ENCODE data around the gene MAD2L1. TPM values are rescaled to one million over a fixed set of nuclear protein-coding genes. Genes with fewer than 3 reads are reported as not detected.
A peak's percentile ranks its signal among the peaks of the same experiment; 100 is the strongest.
"Not testable (repeated sequence)": the region's sequence is repeated elsewhere in the genome, so short reads cannot be mapped to it uniquely, and the experiment has no call there.

MAD2L1 gene
- total and polyA plus RNA-seq, 2 donors = 15.8 to 58.7 TPM

DNA sequence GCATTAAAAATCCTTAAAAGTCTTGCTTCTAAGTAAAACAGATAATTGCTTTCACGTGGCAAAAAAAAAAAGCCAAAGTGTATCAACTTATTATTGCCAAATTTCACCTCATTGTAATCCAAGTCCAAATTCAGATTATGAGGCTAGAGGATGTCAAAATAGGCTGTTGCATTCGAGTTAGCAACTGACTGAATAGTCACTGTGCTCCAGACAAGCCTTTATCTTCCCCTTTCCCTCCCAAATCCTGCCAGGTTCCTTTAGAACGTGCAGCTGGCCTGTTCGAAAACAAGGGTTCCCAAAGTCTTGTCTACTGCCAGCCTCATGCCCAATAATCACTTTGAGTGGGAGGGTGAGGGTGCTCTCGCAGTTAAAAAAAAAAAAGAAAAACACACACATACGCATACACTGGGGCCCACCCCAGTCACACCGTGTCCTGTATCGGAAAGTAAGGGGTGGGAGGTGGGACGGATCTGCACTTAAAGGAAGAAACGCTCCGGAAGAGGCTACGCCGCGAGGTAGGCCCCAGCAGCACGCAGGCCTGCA is 603 bp downstream of the MAD2L1 start:
- peak overlapping the region; percentile 94 to 98 for H3K27ac ChIP-seq (ENCODE audit: low read depth in 1 of 2, low read length in 1 of 2)
- H3K4me3 ChIP-seq (ENCODE audit: low read length in 2 of 2) = peak overlapping the region; percentile 58 to 59
- H3K9me3 ChIP-seq (ENCODE audit: control insufficient read depth in 2 of 2, insufficient read depth in 1 of 2, low read length in 1 of 2) = no peaks in the 10 kb centered on the region
- no peaks in the 10 kb centered on the region for H3K27me3 ChIP-seq (ENCODE audit: control insufficient read depth in 2 of 2, insufficient read depth in 1 of 2, low read length in 1 of 2)
- WGBS = under 1% methylated on average over 15 of the region's 15 CpGs
- peak in 5 of 9 donors; percentile 25 to 88 (median 62) for DNase-seq (ENCODE audit: low read depth in 6 of 9, low spot score in 9 of 9)
- peaks cover 0 to 22% of the 10 kb centered on the region in 2 donors for H3K36me3 ChIP-seq (ENCODE audit: control insufficient read depth in 2 of 2, insufficient read depth in 2 of 2, low read length in 1 of 2)
- peaks cover 9 to 19% of the 10 kb centered on the region in 2 donors for H3K4me1 ChIP-seq (ENCODE audit: control insufficient read depth in 2 of 2, insufficient read depth in 2 of 2, low read length in 2 of 2)

GRCh38 chr4:120064887-120065286 is 1.8 kb downstream of the MAD2L1 start:
- DNase-seq (ENCODE audit: low read depth in 6 of 9, low spot score in 9 of 9) = no peak
- Histone ChIP-seq H3K27me3 (ENCODE audit: control insufficient read depth in 2 of 2, insufficient read depth in 1 of 2, low read length in 1 of 2) (no peaks in the 10 kb centered on the region), H3K27ac (ENCODE audit: low read depth in 1 of 2, low read length in 1 of 2) (no peak overlapping the region), H3K4me3 (ENCODE audit: low read length in 2 of 2) (no peak overlapping the region), H3K9me3 (ENCODE audit: control insufficient read depth in 2 of 2, insufficient read depth in 1 of 2, low read length in 1 of 2) (no peaks in the 10 kb centered on the region), H3K36me3 (ENCODE audit: control insufficient read depth in 2 of 2, insufficient read depth in 2 of 2, low read length in 1 of 2) (peaks cover 0 to 33% of the 10 kb centered on the region in 2 donors), H3K4me1 (ENCODE audit: control insufficient read depth in 2 of 2, insufficient read depth in 2 of 2, low read length in 2 of 2) (peaks cover 9 to 19% of the 10 kb centered on the region in 2 donors)
- WGBS = 76% methylated on average over 5 of the region's 5 CpGs

- H3K36me3 ChIP-seq (ENCODE audit: control insufficient read depth in 2 of 2, insufficient read depth in 2 of 2, low read length in 1 of 2) = peaks cover 0 to 40% of the 10 kb centered on the region in 2 donors
- not testable (repeated sequence) for H3K9me3 ChIP-seq (ENCODE audit: control insufficient read depth in 2 of 2, insufficient read depth in 1 of 2, low read length in 1 of 2); H3K27ac ChIP-seq (ENCODE audit: low read depth in 1 of 2, low read length in 1 of 2); DNase-seq (ENCODE audit: low read depth in 6 of 9, low spot score in 9 of 9); H3K27me3 ChIP-seq (ENCODE audit: control insufficient read depth in 2 of 2, insufficient read depth in 1 of 2, low read length in 1 of 2); H3K4me3 ChIP-seq (ENCODE audit: low read length in 2 of 2)
- H3K4me1 ChIP-seq (ENCODE audit: control insufficient read depth in 2 of 2, insufficient read depth in 2 of 2, low read length in 2 of 2) = peaks cover 9 to 19% of the 10 kb centered on the region in 2 donors
- WGBS = 98% methylated on average over 9 of the region's 9 CpGs
These were observed 2.9 kb downstream of the MAD2L1 start for GRCh38 chr4:120063711-120064110.

DNA sequence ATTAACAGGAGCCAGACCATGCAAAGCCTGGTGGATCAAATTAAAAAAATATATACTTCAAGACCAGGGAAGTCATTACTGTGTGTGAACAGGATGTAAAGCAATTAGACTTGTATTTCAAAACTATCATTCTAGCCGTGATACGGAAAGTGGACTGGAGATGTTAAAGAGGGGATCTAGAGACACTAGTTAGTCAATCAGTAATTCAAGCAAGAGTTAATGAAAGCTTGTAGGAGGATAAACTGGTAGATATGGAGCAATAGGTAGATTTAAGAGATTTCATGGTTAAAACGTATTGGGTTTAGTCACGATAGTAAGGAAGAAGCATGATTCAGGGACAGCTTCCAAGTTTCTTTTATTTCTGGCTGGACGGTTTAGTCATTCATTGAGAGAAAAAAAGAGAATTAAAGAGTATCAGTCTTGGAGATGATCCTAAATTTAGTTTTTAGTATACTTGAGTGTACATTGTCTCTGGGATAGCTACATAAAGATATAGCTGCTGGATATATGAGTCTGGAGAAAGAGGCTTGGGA is 3.9 kb downstream of the MAD2L1 start:
- Histone ChIP-seq H3K4me3 (ENCODE audit: low read length in 2 of 2) (no peak overlapping the region), H3K27ac (ENCODE audit: low read depth in 1 of 2, low read length in 1 of 2) (no peak overlapping the region), H3K27me3 (ENCODE audit: control insufficient read depth in 2 of 2, insufficient read depth in 1 of 2, low read length in 1 of 2) (no peaks in the 10 kb centered on the region), H3K9me3 (ENCODE audit: control insufficient read depth in 2 of 2, insufficient read depth in 1 of 2, low read length in 1 of 2) (no peaks in the 10 kb centered on the region), H3K36me3 (ENCODE audit: control insufficient read depth in 2 of 2, insufficient read depth in 2 of 2, low read length in 1 of 2) (peaks cover 0 to 45% of the 10 kb centered on the region in 2 donors), H3K4me1 (ENCODE audit: control insufficient read depth in 2 of 2, insufficient read depth in 2 of 2, low read length in 2 of 2) (peaks cover 5 to 15% of the 10 kb centered on the region in 2 donors)
- 87% methylated on average over 5 of the region's 5 CpGs for WGBS
- no peak for DNase-seq (ENCODE audit: low read depth in 6 of 9, low spot score in 9 of 9)

GRCh38 chr4:120059036-120059435 is 7.6 kb downstream of the MAD2L1 start:
- peaks cover 10 to 51% of the 10 kb centered on the region in 2 donors for H3K36me3 ChIP-seq (ENCODE audit: control insufficient read depth in 2 of 2, insufficient read depth in 2 of 2, low read length in 1 of 2)
- DNase-seq (ENCODE audit: low read depth in 6 of 9, low spot score in 9 of 9) = no peak
- 97% methylated on average over 1 of the region's 1 CpG for WGBS
- H3K9me3 ChIP-seq (ENCODE audit: control insufficient read depth in 2 of 2, insufficient read depth in 1 of 2, low read length in 1 of 2) = no peaks in the 10 kb centered on the region
- no peak overlapping the region for H3K4me3 ChIP-seq (ENCODE audit: low read length in 2 of 2)
- H3K27me3 ChIP-seq (ENCODE audit: control insufficient read depth in 2 of 2, insufficient read depth in 1 of 2, low read length in 1 of 2) = no peaks in the 10 kb centered on the region
- no peak overlapping the region for H3K27ac ChIP-seq (ENCODE audit: low read depth in 1 of 2, low read length in 1 of 2)
- H3K4me1 ChIP-seq (ENCODE audit: control insufficient read depth in 2 of 2, insufficient read depth in 2 of 2, low read length in 2 of 2) = peaks cover 3 to 5% of the 10 kb centered on the region in 2 donors

GRCh38 chr4:120057416-120057815 is 9.2 kb downstream of the MAD2L1 start:
- Histone ChIP-seq H3K4me3 (ENCODE audit: low read length in 2 of 2) (no peak overlapping the region), H3K4me1 (ENCODE audit: control insufficient read depth in 2 of 2, insufficient read depth in 2 of 2, low read length in 2 of 2) (peaks cover 0 to 3% of the 10 kb centered on the region in 2 donors), H3K27ac (ENCODE audit: low read depth in 1 of 2, low read length in 1 of 2) (no peak overlapping the region), H3K36me3 (ENCODE audit: control insufficient read depth in 2 of 2, insufficient read depth in 2 of 2, low read length in 1 of 2) (peaks cover 10 to 48% of the 10 kb centered on the region in 2 donors), H3K27me3 (ENCODE audit: control insufficient read depth in 2 of 2, insufficient read depth in 1 of 2, low read length in 1 of 2) (no peaks in the 10 kb centered on the region), H3K9me3 (ENCODE audit: control insufficient read depth in 2 of 2, insufficient read depth in 1 of 2, low read length in 1 of 2) (no peaks in the 10 kb centered on the region)
- DNase-seq (ENCODE audit: low read depth in 6 of 9, low spot score in 9 of 9) = no peak

GRCh38 chr4:120056246-120056645 is 10.4 kb downstream of the MAD2L1 start:
- H3K27ac ChIP-seq (ENCODE audit: low read depth in 1 of 2, low read length in 1 of 2) = no peak overlapping the region
- no peaks in the 10 kb centered on the region for H3K4me1 ChIP-seq (ENCODE audit: control insufficient read depth in 2 of 2, insufficient read depth in 2 of 2, low read length in 2 of 2)
- DNase-seq (ENCODE audit: low read depth in 6 of 9, low spot score in 9 of 9) = no peak
- H3K36me3 ChIP-seq (ENCODE audit: control insufficient read depth in 2 of 2, insufficient read depth in 2 of 2, low read length in 1 of 2) = peaks cover 10 to 40% of the 10 kb centered on the region in 2 donors
- H3K9me3 ChIP-seq (ENCODE audit: control insufficient read depth in 2 of 2, insufficient read depth in 1 of 2, low read length in 1 of 2) = no peaks in the 10 kb centered on the region
- H3K4me3 ChIP-seq (ENCODE audit: low read length in 2 of 2) = no peak overlapping the region
- H3K27me3 ChIP-seq (ENCODE audit: control insufficient read depth in 2 of 2, insufficient read depth in 1 of 2, low read length in 1 of 2) = no peaks in the 10 kb centered on the region

DNA sequence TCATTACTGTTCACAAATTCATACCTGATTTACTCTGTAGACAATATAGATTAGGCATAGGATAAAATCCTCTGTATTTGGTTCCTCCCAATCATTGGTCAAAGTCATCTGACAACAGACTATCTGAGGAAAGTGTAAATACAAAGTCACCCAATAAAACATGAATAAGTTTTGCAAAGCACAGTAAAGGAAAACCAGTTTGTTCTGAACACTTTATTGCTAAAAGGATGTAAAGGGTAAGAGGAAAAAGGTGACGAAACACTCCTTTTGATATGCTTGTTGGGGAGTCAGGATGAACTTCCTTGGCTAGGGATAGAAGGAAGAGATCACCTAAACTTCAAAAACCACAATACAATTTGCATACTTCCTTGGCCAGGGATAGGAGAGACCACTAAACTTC is 10.9 kb downstream of the MAD2L1 start:
- 96% methylated on average over 1 of the region's 1 CpG for WGBS
- Histone ChIP-seq H3K9me3 (ENCODE audit: control insufficient read depth in 2 of 2, insufficient read depth in 1 of 2, low read length in 1 of 2) (no peaks in the 10 kb centered on the region), H3K36me3 (ENCODE audit: control insufficient read depth in 2 of 2, insufficient read depth in 2 of 2, low read length in 1 of 2) (peaks cover 10 to 36% of the 10 kb centered on the region in 2 donors), H3K27ac (ENCODE audit: low read depth in 1 of 2, low read length in 1 of 2) (no peak overlapping the region), H3K4me3 (ENCODE audit: low read length in 2 of 2) (no peak overlapping the region), H3K4me1 (ENCODE audit: control insufficient read depth in 2 of 2, insufficient read depth in 2 of 2, low read length in 2 of 2) (no peaks in the 10 kb centered on the region), H3K27me3 (ENCODE audit: control insufficient read depth in 2 of 2, insufficient read depth in 1 of 2, low read length in 1 of 2) (no peaks in the 10 kb centered on the region)
- DNase-seq (ENCODE audit: low read depth in 6 of 9, low spot score in 9 of 9) = no peak

DNA sequence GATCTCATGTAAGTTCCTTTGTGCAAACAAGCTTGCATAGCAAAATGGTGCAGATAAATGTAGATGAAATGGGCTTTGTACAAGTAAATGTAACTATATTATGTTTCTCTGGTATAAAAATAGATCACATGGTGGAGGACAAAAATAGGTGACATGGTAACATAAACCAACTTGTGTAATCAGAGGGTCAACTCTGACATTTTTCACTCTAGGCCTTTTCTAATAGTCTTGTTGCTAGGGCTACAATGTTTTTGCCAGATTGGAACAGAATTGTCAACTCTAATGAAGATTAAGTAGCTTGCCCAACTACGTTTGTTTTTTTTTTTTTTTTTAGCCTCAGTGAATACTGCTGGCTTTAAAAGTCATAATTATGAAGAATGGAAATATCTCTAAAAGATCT is 11.5 kb downstream of the MAD2L1 start:
- WGBS = 89% methylated on average over 1 of the region's 1 CpG
- no peaks in the 10 kb centered on the region for H3K9me3 ChIP-seq (ENCODE audit: control insufficient read depth in 2 of 2, insufficient read depth in 1 of 2, low read length in 1 of 2)
- no peaks in the 10 kb centered on the region for H3K4me1 ChIP-seq (ENCODE audit: control insufficient read depth in 2 of 2, insufficient read depth in 2 of 2, low read length in 2 of 2)
- no peak for DNase-seq (ENCODE audit: low read depth in 6 of 9, low spot score in 9 of 9)
- H3K4me3 ChIP-seq (ENCODE audit: low read length in 2 of 2) = no peak overlapping the region
- H3K36me3 ChIP-seq (ENCODE audit: control insufficient read depth in 2 of 2, insufficient read depth in 2 of 2, low read length in 1 of 2) = peaks cover 10 to 30% of the 10 kb centered on the region in 2 donors
- H3K27ac ChIP-seq (ENCODE audit: low read depth in 1 of 2, low read length in 1 of 2) = no peak overlapping the region
- H3K27me3 ChIP-seq (ENCODE audit: control insufficient read depth in 2 of 2, insufficient read depth in 1 of 2, low read length in 1 of 2) = no peaks in the 10 kb centered on the region
